DMS53 (cell line): Measurements from ENCODE around the gene PARM1.

ENCODE experiments used
- DNase-seq: peaks from one replicate; lab custom pipeline; 2025; lab: John Stamatoyannopoulos, UW

The PARM1 gene

DNA sequence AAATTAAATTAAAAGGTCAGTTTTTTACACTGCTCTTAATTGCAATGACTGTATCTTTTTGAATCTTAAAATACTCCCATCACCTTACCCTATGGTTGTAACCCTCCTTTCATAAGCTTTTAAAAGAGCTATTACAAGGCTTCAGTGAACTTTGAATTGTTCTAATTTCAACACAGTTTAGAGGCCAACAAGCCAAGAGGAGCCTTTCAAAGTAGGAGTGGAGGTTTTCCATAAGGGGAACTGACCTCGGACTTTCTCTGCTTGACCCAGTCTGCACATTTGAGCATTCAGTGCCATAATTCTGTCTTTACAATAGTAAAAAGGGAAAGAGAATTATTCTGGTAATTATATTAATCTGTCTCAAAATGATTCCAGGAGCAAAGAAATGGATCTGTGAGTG is 98.9 kb downstream of the PARM1 start:
- DNase-seq, result no peak

DNA sequence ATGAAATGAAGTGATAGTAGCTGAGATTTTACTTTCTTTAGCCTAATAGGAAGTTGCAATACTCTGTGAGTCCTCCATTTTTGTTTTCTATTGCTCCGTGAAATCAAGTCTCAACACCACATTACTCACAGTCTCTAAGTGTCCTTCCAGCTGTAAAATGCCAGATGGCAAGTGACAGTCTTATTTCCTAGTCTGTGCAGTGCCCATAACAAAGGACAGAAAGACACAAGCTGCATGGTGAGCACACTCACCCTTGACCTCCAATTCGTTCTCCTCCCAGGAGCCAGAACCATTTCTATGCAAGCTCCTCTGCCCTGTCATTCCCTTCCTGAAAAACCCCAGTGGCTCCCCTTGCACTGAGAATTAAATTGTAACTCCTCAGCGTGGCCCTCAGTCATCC is 101.6 kb downstream of the PARM1 start:
- DNase-seq, result no peak

DNA sequence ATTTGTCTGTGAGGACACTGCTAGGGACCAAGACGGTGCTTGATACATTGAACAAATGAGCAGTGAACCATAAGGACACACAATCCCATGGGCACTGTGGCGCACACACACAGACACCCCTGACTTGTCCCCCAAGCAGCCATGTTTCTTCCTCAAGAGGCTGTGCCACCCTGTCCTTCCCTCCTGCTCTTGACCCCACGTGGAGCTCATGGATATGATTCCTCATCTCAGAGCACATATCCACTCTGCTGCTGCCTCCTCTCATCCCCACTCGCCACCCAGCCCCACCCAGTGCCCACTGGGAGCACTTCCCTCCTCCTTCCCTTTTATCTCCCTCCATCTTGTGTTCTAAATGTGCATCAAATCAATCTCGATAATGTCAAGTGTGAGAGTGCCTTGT is 102.4 kb downstream of the PARM1 start:
- no peak for DNase-seq

DNA sequence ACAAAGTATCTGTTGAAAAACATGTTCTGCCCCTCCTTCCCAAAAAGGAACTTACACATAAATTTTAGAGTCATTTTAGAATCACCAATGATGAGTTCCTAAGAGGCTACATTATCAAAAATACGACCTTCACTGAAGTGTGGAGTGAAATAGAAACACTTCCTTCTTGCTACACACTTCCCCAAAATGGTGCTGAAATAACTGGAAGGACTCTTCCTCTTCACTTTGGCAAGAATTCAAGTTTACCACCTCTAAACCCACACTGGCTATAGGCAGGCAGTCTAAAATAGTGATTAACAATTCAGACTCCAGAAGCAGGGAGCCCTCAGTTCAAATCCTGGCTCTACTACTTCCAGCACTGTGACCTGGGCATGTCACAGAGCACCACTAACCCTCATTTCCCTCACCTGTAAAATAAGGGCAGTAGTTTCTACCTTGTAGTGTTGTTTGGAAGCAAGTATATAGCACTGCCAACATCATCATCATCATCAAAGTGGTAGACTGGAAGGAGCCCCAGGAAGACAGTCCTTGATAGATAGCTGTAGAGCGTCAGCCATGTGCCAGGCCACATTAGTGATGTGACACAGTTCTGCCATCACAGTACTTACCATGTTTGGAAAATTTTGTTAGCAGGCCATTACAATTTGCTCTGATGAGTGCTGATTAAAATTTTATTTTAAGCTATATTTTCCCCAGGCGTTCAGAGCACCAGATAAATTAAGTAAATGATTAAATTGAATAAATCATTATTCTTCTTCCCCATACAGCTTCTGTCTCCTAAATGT is 103.3 kb downstream of the PARM1 start:
- no peak for DNase-seq

DNA sequence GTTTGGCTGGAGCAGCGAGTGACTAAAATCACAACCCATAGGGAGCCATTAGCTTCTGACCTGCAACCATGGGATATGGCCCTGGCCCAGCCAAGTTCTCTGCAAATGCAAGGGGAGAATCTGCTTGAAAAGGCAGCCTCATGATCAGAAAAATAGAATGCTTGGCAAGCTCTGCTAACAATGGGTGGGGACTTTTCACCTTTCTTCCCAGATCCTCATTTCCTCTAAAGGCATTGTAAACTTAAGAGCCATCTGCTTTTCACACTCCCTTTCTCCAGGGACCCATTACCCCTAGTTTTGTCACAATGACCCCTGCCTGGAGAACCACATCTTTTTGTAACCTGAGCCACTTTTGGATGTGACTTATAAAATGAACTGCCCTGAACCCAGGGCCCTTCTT is 104.3 kb downstream of the PARM1 start:
- DNase-seq, result no peak

DNA sequence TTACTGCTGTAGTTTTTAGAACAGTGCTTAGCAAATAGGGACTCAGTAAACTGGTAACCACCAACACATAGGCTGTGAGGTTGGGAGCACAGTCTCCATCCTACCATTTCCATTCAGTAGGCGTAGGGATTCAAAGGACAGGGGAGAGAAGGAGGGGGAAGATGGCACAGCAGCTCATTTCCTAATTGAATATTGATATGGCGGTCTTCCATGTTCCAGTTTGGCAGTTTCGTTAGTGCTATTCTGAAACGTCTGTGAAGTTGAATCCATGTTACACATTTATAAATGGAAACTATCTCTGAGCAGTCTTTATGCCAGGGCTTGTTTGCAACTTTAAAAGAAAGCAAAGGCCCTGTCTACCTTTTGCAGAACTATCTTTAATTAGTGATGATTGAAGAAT is 105.5 kb downstream of the PARM1 start:
- DNase-seq, result no peak

DNA sequence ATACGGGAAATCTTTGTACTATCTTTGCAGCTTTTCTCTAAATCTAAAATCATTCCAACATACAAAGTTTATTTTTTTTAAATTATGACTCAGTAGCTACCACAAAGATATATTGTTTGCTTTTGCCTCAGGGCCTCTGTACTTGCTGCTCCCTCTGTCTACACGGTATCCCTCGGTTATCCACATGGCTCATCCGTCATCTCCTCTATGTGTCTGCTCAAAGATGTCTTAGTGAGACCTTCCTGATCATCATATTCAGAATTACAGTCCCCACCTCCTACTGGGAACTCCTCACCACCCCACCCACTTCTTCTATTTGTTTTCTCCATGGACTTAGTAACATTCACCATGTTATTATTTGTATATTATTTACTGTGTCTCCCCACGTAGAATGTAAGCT is 107.8 kb downstream of the PARM1 start:
- no peak for DNase-seq

DNA sequence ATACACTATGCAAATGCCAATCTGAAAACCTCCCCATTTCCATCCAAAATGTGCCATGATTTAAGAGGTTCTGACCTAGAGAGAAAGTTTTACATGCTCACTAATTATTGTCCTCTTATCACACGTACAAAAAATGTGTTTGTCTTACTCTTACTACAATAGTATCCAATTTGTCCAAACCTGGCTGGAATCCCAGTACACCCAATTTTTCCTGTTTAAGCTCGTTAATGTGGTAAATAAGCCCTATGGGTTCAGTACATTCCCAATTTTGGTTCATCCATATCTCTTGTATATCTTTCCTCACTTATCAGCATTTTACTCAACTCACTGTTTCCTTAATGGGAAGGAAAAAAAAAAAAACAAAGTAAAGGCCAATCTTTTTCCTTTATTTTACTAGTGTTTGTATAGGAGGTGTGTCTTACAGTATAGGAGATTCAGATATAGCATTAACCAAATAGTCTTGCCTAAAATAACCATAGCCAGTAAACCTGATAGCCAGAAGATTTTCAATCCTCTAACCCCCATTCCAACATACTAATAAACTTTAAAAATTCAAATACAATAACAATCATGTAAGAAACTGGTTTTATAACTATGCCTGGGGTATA is 109.8 kb downstream of the PARM1 start:
- DNase-seq, result no peak

DNA sequence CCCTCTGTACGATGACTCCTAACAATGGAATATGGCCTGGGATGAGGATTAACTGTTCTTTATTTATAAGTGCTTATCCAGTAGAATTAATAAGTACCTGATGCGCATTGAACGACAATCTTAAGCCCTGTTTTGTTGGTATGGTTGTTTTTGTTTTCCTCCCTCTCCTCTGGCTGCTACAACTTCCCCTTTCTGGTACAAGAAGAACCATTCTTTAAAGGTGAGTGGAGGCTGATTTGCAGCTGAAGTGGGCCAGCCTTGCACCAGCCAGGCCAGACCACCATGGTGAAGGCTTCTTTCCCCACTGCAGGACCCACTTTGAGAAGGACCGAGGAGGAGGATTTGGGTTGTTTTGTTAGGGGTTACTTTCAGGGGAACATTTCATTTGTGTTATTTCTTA is 113.3 kb downstream of the PARM1 start:
- no peak for DNase-seq

DNA sequence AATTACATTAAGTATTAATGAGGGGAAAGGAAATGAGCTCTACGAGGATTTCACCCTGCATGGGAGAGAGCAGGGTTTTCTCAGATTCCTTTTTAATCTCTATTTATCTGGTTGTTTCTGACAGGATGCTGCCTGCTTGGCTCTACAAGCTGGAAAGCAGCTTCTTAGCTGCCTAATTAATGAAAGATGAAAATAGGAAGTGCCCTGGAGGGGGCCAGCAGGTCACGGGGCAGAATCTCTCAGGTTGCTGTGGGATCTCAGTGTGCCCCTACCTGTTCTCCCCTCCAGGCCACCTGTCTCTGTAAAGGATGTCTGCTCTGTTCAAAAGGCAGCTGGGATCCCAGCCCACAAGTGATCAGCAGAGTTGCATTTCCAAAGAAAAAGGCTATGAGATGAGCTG is 113.7 kb downstream of the PARM1 start:
- DNase-seq, result no peak

DNA sequence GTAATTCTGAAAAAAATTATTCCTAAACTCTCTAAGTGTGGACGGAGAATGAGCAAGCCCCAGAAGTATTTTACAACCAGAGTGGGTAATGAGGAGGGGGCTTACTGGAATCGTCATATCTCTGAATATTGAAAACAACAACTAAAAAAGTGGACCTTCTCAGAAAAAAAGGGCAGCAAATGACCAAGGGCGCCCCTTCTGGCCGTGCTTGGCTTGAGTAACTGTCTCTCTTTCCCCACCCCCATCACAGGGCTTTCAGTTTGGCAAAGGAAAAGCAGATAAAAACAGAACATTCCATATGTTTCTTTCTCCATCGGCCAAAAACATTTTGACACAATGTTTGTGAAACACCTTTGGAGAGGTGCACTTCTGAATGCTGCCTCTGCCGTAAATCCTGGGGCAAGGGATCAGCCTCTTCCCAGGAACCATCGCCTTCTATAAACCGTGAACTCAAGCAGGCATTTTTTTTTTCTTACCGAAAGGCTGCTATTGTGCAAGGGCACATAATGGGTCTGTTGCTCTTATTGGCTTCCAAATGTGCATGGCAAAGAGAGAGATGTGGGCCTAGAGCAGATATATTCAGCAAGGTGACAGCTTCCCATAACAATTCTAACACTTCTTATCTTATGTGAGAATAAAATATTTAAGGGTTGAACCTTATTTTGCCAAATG is 115.4 kb downstream of the PARM1 start:
- peak; percentile 17 for DNase-seq

DNA sequence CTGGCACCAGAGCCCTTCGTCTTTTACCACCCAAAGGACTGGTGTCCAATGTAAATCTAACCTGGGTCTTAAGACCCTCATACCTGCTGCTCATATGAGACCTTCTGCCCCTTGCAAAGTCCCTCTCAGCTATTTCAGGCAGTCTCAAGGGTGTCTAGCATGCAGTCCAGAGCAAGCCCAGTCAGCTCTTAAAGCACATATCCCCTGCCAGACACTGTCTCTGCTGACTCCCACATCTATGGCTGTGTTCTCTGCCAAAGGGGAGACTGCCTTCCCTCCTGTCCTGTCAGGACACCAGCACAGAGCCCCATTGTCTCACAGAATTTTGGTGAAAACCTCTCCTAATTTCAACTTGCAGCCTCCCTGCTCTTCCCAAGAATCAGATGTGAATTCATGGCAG is 118.5 kb downstream of the PARM1 start:
- DNase-seq, result no peak

DNA sequence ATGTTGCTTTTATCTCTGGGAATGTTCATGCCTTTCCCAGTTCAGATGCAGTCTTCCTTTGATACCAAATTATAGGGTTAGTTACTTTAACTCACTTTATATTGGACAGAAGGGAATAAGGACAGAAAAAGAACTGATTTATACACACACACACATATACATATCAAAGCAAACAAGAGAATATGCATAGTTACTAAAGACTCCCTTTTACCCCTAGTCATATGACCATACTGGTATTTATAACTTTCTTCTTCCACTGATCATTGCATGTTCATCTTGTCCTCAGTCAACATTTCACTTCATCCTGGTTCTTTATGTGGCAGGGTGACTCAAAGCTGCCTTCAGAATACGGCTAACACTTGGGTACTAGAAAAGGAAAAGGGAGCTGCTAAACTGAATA is 120.4 kb downstream of the PARM1 start:
- DNase-seq, result no peak

DNA sequence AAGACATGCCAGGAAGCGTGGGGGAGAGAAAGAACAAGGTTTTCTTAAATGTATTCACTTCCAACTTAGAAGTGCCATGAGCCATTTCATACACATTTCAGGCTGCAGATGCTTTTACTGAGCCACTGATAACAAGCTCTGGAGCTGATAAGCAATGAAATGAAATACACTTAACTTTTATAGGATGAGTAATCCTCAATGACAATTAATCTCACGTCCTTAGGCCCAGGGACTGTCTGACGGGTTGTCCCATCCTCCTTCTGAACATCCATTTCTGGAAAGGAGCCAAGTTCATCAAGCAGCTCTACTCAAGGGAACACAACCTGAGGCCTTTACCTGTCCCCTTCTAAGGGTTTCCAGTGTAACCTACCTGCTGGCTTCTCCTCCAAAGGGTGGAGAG is 121.2 kb downstream of the PARM1 start:
- no peak for DNase-seq

DNA sequence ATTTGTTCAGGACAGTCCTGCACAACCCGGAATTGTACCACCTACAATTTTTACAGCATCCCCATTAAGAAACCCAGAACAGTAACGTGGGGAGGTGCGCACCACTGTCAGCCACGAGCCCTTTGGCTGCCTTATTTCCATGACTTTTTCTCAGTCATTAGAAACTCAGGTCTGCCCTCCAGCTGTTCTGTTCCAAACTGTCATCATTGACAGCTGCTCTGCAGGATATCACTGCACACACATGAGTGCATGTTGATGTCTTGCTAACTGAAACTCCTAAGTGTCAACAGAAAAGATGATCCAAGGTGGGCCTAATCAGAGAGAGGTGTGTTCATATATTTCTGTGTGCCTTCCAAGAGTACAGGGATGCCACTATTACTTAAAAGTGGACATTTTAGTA is 123.4 kb downstream of the PARM1 start:
- DNase-seq, result peak; percentile 10

DNA sequence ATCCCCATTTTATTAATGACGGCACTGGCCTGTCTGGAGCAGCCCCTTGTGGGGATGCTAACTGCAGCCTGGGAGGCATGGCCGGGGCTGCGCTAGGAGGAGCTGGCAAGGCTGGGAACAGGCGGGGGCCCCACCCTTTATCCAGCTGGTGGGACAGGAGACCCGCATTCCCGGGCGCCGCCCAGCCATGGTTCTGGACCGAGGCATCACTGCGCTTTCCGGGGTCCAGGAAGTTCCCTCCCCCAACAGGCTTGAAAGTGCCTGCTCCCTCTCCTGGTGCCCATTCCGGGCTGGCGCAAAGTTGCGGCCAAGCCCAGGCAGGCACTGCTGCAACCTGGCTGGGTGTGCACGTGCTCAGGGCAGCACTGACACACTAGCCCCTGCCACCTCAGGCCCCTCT is 124.5 kb downstream of the PARM1 start:
- no peak for DNase-seq

DNA sequence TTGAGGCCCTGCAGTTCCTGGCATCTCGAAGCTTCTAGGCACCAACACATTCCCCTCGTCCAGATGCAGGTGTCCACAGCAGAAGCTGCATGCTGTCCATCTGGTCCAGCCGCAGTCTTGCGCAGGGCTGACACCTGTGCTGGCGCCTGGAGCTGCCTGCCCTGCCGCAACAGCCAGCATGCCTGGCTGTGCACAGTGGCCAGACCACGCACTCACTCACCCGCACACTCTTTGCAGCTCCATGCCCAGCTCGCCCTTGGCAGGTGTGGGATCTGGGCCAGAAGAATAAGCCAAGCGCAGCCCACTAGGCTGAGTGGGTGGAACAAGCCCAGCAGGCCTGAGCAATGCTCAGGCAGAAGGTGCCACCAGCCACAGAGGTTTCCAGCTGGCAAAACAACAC is 125.6 kb downstream of the PARM1 start:
- no peak for DNase-seq

DNA sequence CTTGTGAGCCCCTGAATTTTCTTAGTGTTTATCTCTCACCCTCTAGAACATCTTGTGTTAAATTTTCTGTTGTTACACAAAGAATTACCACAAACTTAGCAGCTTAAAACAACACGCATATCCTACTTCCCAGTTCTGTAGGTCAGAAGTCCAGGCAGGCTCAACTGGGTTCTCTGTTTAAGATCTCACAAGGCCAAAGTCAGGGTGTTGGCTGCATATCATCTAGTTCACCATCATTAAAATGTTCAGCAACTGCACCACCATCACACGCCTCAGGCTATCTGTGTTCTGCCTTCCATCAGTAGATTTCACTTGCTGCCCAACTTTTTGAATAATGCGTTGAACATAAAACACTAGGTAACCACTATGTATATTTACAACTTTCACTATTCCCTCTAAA is 130.5 kb downstream of the PARM1 start:
- DNase-seq, result no peak

DNA sequence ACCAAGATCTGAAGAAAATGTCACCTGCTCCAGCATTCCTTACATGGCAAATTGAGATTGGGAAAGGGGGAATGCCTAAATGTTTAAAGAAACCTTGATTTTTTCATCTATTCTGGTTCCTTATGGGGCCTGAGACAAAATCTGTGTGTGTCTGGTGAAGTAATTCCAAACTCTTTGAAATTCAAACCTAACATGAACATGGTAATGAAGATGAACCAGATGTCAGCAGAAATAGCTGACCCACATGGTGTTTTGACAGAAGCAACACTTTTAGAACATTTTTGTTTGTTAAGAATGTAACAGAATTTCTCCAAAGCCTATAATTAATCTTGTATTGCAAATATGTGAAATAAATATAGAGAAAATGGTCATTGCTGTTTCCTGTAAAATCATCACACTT is 133.0 kb downstream of the PARM1 start:
- no peak for DNase-seq

DNA sequence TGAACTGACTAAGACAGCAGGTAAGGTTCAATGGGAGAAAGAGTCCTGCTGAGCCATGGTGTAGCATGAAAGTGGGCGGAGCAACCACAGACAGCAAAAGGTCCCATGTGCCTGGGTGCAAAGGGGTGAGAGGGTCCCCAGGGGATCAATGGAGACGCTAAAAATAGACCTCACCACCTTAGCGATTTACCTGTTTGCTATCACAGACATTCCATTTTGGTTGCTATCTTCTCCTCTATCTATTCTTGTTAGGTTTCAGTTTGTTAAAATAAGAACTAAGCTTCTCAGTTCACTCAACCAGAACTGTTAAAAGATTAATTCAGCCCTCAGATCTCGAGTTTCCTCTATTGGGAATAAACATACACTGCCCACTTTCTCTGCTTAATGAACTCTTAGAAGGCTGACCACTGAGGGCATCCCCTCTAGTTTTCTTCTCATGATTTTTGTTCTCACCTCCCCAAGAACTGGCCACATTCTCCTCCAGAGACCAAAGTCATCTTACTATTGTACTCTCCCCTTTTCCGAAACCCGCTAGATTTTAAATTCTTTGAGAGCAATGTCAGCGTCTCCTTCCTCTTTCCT is 136.7 kb downstream of the PARM1 start:
- DNase-seq, result no peak

DNA sequence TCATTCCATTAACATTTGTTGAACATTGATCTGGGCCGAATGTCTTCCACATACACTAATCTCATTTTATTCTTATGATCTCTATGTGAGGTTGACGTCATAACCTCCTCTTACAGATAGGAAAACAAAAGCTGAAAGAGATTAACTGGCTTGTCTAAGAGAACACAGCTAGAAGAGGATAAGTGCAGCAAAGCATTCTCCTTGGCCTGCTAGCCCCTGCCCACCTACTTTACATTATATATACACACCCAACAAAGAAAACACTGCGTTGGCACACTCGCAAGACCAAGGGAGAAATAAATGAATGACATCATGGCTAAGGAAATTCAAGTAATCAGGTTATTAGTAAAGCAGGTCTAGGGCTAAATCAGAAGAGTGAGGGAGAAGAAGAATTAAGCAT is 138.4 kb downstream of the PARM1 start:
- DNase-seq, result no peak

DNA sequence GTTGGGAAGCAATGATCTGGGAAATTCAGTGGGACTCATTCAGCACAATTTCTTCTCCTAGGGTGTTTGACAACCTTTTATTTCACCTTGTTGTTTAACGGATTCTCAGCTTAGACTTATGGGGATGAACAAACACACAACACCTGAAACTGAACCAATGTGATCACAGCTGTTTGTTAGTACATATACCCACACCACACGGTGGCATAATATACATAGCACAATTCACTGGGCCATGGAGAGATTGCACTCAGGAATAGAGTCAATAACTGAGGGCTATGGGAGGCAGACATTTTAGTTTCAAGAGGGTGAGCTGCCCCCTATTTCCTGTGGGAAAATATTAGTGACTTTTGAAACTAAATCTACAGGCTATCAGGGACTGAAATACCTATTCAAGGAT is 148.0 kb downstream of the PARM1 start:
- DNase-seq, result peak; percentile 3

DNA sequence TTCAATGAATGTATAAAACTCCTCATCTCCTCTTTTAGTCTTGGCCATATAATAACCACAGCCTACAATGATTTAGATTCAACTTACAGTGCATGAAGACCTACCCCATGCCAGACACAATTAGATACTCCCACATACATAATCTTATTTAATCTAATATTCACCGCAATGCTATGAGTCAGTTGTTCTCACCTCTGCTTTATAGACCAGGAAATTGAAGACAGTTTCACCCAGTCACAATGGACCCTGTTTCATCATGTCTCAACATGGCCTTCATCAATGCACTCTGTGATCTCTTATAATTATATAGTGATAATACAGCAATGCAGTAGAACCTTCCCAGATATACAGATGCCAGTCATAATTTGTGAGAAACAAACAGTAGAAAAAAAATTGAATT is 148.6 kb downstream of the PARM1 start:
- DNase-seq, result no peak
